Coronary artery (tissue), 2 donors: ENCODE data around the gene PLD4.

ENCODE experiments used
- DNase-seq: peaks from one replicate; pipeline ENCODE4 v3.0.0-alpha.2; 2017; ENCODE audit warnings: low spot score
- H3K27ac ChIP-seq, 2 donors: fragments of 200-600 bp; sonication (generic); one replicate each; pipeline ENCODE4 v1.5.1; 2016 to 2019
- H3K4me3 ChIP-seq: fragments of 200-600 bp; sonication (generic); 2 replicates; pipeline ENCODE4 v1.5.1; 2016; ENCODE audit warnings: mild to moderate bottlenecking, moderate library complexity
- TF ChIP-seq, protein P1 (sequence below): fragments of 200-600 bp; sonication (generic); IDR thresholded peaks from one replicate; pipeline ENCODE4 v1.5.1; 2019; ENCODE audit warnings: antibody characterized with exemption

Gene PLD4

DNA sequence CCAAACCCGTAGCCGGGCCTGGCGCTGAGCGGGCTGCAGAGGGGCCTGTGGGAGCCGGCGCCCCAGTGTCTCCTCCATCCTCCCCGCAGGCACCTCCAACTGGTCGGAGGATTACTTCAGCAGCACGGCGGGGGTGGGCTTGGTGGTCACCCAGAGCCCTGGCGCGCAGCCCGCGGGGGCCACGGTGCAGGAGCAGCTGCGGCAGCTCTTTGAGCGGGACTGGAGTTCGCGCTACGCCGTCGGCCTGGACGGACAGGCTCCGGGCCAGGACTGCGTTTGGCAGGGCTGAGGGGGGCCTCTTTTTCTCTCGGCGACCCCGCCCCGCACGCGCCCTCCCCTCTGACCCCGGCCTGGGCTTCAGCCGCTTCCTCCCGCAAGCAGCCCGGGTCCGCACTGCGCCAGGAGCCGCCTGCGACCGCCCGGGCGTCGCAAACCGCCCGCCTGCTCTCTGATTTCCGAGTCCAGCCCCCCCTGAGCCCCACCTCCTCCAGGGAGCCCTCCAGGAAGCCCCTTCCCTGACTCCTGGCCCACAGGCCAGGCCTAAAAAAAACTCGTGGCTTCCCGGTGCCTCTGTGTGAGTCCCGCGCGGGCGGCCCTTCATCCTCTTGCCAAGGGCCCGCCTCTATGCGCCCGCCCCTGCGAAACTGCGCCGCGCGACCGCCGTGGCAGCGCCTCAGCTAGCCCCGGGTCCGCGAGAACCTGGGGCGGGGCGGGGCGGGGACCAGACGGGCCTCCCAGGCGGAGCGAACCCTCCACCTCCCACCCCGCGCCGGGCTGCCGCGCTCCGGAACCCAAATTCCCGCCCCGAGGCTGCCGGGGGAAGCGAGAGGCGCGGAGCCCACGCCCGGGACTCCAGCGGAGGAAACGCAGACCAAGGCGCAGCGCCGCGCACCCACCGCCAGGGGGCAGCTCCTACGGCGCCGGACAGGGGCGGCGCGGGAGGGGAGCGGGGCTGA, 8.3 kb downstream of the PLD4 start:
- Histone ChIP-seq H3K27ac (peak overlapping the region; percentile 7 to 68), H3K4me3 (peak overlapping the region; percentile 63)
- peak; percentile 89 for DNase-seq
- TF ChIP-seq, protein P1, sequence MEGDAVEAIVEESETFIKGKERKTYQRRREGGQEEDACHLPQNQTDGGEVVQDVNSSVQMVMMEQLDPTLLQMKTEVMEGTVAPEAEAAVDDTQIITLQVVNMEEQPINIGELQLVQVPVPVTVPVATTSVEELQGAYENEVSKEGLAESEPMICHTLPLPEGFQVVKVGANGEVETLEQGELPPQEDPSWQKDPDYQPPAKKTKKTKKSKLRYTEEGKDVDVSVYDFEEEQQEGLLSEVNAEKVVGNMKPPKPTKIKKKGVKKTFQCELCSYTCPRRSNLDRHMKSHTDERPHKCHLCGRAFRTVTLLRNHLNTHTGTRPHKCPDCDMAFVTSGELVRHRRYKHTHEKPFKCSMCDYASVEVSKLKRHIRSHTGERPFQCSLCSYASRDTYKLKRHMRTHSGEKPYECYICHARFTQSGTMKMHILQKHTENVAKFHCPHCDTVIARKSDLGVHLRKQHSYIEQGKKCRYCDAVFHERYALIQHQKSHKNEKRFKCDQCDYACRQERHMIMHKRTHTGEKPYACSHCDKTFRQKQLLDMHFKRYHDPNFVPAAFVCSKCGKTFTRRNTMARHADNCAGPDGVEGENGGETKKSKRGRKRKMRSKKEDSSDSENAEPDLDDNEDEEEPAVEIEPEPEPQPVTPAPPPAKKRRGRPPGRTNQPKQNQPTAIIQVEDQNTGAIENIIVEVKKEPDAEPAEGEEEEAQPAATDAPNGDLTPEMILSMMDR: peak; percentile 71

DNA sequence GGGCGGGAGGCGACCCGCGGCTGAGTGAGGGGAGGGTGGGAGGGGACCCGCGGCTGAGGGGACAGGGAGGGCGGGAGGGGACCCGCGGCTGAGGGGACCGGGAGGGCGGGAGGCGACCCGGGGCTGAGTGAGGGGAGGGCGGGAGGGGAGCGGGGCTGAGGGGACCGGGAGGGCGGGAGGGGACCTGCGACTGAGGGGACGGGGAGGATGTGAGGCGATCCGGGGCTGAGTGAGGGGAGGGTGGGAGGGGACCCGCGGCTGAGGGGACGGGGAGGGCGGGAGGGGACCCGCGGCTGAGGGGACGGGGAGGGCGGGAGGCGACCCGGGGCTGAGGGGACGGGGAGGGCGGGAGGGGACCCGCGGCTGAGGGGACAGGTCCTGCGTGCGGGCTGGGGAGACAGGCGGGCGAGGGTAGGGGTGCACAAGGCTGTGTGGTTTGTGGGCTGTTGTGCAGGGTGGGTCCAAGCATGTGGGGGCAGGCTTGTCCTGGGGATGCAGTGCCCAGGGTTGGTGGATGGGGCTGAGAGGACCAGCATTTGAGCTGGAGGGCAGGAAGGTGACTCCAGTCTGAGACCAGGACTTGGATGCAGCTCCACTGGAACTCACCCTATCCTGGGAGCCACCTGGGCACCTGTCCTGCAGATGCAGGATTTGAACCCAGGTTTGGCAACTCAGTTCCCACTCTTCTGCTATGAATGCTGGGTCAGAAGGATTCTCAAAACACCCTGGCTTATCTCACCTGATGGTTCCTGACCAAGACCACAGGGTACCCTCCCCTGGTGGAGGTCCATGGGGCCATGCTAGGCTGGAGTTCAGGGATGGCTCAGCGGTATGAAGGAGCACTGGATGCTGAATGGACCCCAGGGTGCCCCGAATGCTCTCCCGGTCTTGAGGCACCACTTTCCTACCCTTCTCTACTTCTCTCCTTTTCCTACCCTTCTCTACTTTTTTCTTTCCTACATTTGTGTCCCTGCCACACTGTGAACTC, 9.4 kb downstream of the PLD4 start:
- Histone ChIP-seq H3K4me3 (peak overlapping the region; percentile 63), H3K27ac (peak overlapping the region in 1 of 2 donors; percentile 68)
- no peak for DNase-seq
- TF ChIP-seq, protein P1: no peak

DNA sequence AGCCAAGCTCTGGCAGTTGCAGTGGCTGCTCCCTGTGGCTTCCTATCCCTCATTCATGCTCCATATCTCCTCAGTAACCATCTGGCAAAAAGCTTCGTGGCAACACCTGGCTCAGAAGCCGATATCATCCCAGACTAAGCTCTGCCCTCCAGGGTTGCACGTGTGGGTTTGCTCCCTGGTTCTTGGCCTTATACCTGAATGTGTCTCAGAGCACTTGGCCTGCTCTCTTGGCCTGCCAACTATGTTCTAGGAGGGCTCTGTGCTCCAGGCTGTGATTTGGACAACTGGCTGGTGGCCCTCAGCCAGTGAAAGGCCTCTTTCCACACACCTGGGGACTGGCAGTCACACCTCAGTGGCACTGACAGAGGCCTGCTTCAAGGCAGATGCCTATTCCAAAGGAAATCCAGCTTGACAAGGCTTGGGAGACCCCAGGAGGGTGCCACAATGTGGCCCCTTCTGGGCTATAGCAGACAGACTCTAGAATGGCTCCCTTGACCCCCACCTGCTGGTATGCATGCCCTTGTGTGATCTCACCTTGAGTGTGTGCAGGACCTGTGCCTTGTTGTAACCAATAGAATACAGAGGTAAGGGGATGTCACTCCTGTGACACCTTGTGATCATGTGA, 10.5 kb downstream of the PLD4 start:
- no peak for DNase-seq
- Histone ChIP-seq H3K27ac (no peak overlapping the region), H3K4me3 (no peak overlapping the region)
- TF ChIP-seq, protein P1: no peak

DNA sequence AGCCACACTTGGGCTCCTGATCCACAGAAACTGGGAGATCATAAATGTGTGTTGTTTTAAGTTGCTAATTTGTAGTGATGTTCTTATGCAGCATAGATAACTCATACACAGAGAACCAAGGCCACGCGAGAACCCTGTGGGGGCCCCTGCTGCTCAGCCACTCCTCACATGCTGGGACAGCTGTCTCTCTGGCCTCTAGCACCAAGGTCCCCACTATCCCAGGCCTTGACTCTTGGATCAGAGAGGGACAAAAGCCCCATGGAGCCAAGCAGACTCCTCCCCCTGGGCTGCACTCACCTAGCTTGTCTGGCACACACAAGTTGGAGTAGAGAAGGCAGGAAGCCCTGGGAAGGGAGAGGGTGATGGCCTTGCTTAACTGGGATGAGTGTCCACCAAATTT, 11.3 kb downstream of the PLD4 start:
- no peak for DNase-seq

DNA sequence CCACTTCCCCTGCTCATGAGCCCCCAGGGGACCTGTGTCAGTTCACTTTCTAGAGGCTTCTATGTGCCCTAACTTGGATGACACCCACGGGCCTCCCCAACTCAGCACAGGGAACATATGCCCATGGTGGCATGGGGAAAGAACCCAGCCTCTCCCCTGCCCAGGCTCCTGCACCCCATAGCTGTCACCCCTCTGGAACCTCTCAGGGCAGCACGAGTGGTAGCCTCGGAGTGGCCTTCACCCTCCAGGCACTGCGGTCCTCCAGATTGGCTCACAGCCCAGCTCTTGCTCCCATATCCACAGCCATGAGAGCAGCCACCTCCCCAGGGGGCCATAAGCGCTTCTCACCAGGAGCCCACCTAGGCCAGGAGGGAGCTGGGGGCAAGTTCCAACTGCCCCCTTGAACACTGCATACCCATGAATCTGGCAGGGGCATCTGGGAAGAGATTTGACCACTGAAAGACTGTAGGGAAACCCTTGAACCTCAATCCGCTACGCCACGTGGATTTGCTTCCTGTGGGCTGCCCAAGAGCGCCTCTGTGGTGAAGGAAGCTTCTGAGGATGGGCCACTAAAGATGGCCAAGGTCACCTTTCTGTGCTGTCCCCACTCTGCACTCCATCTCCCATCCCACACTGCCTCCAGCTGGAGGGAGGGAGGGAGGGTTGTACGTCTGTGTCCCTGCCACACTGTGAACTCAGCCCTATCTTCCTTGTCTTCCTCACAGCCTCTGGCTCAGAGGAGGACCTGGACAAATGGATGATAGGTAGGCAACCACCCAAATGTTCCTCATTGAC, 11.9 kb downstream of the PLD4 start:
- DNase-seq: no peak
- TF ChIP-seq, protein P1: no peak
- Histone ChIP-seq H3K27ac (no peak overlapping the region), H3K4me3 (no peak overlapping the region)

More for the DNA sequence above, 11.3 kb downstream of the PLD4 start:
- H3K27ac ChIP-seq: no peak overlapping the region
- TF ChIP-seq, protein P1: no peak
- no peak overlapping the region for H3K4me3 ChIP-seq

DNA sequence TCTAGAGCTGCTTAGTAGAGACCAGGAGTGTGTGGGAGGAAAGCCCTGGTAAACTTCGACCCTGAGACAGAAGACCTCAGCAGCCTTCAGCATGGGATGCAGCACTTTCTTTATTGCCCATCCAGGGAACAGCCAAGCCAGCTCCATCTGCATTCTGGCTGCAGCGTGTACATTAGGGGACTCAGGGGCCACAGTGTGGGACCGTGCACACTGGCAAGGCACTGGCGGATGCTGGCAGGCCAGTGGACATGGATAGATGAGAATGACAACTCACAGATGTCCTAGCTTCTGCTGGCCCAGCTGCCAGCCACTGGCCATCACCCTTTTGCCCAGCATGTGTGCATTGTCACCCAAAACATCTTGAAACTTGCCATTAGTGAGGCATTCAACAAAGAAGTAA, 12.5 kb downstream of the PLD4 start:
- Histone ChIP-seq H3K4me3 (no peak overlapping the region), H3K27ac (no peak overlapping the region)
- DNase-seq: no peak
- TF ChIP-seq, protein P1: no peak
